Prostate gland (tissue), 2 donors: ENCODE measurements around the gene SLC66A3. TPM values are rescaled to one million over a fixed set of nuclear protein-coding genes. Genes with fewer than 3 reads are reported as not detected.

ENCODE experiments used
- DNase-seq: peaks from one replicate; pipeline ENCODE4 v3.0.0-alpha.2; 2019; ENCODE audit warnings: low spot score
- H3K27ac ChIP-seq, 2 donors: fragments of 200-600 bp; sonication (generic); 2 replicates each; pipeline ENCODE4 v1.5.1; 2017 to 2019
- H3K27me3 ChIP-seq: fragments of 200-600 bp; sonication (generic); replicated peaks from 2 replicates; pipeline ENCODE4 v1.5.1; 2019; ENCODE audit not compliant: insufficient read depth
- H3K36me3 ChIP-seq, 2 donors: fragments of 200-600 bp; sonication (generic); 1 replicate in 1 of 2; 2 replicates in 1 of 2; pipeline versions ENCODE4 v1.5.1 to v1.8.1; 2017 to 2019
- H3K4me1 ChIP-seq: fragments of 200-600 bp; sonication (generic); replicated peaks from 2 replicates; pipeline ENCODE4 v1.5.1; 2019
- H3K4me3 ChIP-seq, 2 donors: fragments of 200-600 bp; sonication (generic); 2 replicates each; pipeline ENCODE4 v1.5.1; 2017 to 2019
- H3K9me3 ChIP-seq: fragments of 200-600 bp; sonication (generic); 2 replicates; pipeline ENCODE4 v1.5.1; 2017
- POLR2A ChIP-seq: fragments of 450-650 bp; IDR thresholded peaks from one replicate; pipeline ENCODE4 v1.6.1; 2016; ENCODE audit warnings: antibody characterized with exemption, mild to moderate bottlenecking
- POLR2AphosphoS5 ChIP-seq: sonication (generic); formaldehyde crosslinking; IDR thresholded peaks from one replicate; pipeline ENCODE4 v1.6.1; 2017; ENCODE audit warnings: antibody characterized with exemption
- WGBS: methylation state at CpG from one replicate; pipeline ENCODE4 v1.1.5; 2018; 5-methylcytosine and 5-hydroxymethylcytosine counted together
- intact Hi-C: fragments of 100-400 bp; cut with DNase I; formaldehyde crosslinking; loops from one replicate; pipeline ENCODE4 v1.14.2; 2022
- total RNA-seq, 2 donors: library from RNA; depleted of rRNA; stranded (reverse); fragments of >200 nt; gene quantifications; one replicate each; pipeline ENCODE4 v1.1.0, GENCODE V29; 2016
- TF ChIP-seq, protein P1 (sequence below), 4 experiments: fragments of 200-600 bp in 2 of 4; fragments of 450-650 bp in 2 of 4; sonication (generic) in 2 of 4; IDR thresholded peaks; 1 replicate in 3 of 4; 2 replicates in 1 of 4; pipeline ENCODE4 v1.5.1; 2016 to 2019; ENCODE audit warnings: antibody characterized with exemption in 4 of 4, mild to moderate bottlenecking in 2 of 4, moderate library complexity in 2 of 4

The SLC66A3 gene
- total RNA-seq, 2 donors from 2014 or later, result 50.6 to 77.4 TPM

DNA sequence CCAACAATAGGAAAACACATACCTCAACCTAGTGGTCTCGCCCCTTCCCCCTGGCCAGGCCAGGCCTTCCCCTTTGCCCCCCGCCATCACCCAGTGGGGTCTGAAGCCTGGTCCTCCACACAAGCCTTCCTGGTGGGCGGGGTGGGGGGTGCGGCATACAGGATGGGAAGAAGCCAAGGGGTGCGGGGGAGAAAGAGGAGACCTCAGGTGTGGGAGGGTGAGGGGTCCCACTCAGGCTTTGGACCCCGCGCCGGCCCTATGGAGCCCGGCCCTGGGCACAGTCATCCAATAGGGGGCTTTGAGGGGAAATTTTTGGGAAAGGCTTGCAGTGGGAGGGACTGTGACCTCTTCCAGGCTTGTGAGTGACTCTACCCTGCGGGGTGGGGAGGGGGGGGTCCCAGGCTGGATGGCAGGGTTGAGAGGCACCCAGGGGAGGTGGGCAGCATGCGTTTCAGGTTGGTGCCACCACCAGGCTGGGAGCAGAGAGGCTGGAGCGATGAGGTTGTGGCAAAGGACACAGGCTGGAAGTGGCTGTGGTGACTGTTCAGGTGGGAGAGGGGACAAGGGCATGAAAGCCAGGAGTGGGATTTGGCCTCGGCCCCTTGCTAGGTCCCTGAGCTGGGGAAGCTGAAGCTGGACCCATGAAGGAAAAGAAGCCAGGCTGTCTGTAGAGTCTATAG, 1.3 kb downstream of the SLC66A3 start:
- intact Hi-C loops, result loop anchor here (5.0 kb wide), 1 partner anchor 256 kb away; no protein-coding TSS in a partner anchor
- H3K4me3 ChIP-seq, result no peak overlapping the region

DNA sequence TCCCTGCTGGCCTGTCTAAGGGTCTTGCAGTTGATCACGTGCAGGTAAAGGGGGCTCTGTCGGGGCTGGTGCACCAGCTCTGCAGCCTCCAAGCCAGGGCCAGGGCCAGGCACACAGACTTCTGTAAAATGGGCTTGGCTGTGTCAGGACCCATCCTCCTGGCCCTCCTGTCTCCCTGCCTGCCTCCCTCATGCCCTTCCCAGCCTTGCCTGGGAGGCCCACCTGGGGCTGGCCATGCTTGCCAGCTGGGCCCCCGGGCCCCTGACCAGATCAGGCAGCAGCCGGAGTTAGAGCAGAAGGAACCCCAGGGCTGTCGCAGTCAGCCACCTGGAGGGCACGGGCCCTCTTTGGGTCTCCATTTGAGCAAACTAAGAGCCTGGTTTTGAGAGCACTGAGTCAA, 2.0 kb downstream of the SLC66A3 start:
- Histone ChIP-seq H3K27me3 (no peaks in the 10 kb centered on the region), H3K4me3 (no peak overlapping the region), H3K36me3 (no peaks in the 10 kb centered on the region), H3K4me1 (no peaks in the 10 kb centered on the region), H3K9me3 (no peaks in the 10 kb centered on the region), H3K27ac (no peak overlapping the region)
- intact Hi-C loops, result loop anchor here (5.0 kb wide), 1 partner anchor 255 kb away; no protein-coding TSS in a partner anchor
- 94% methylated on average over 6 of the region's 6 CpGs for WGBS
- TF ChIP-seq, protein P1, sequence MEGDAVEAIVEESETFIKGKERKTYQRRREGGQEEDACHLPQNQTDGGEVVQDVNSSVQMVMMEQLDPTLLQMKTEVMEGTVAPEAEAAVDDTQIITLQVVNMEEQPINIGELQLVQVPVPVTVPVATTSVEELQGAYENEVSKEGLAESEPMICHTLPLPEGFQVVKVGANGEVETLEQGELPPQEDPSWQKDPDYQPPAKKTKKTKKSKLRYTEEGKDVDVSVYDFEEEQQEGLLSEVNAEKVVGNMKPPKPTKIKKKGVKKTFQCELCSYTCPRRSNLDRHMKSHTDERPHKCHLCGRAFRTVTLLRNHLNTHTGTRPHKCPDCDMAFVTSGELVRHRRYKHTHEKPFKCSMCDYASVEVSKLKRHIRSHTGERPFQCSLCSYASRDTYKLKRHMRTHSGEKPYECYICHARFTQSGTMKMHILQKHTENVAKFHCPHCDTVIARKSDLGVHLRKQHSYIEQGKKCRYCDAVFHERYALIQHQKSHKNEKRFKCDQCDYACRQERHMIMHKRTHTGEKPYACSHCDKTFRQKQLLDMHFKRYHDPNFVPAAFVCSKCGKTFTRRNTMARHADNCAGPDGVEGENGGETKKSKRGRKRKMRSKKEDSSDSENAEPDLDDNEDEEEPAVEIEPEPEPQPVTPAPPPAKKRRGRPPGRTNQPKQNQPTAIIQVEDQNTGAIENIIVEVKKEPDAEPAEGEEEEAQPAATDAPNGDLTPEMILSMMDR (IDR thresholded peaks at IDR 0.05), result no peak
- TF ChIP-seq POLR2A, result no peak
- no peak for TF ChIP-seq POLR2AphosphoS5
- no peak for DNase-seq

More for the DNA sequence above, 1.3 kb downstream of the SLC66A3 start:
- Histone ChIP-seq H3K4me1 (no peaks in the 10 kb centered on the region), H3K9me3 (no peaks in the 10 kb centered on the region), H3K36me3 (no peaks in the 10 kb centered on the region), H3K27me3 (no peaks in the 10 kb centered on the region), H3K27ac (no peak overlapping the region)
- TF ChIP-seq POLR2A (no peak), POLR2AphosphoS5 (no peak)
- TF ChIP-seq, protein P1 (IDR thresholded peaks at IDR 0.05), result no peak
- no peak for DNase-seq
- WGBS, result 94% methylated on average over 13 of the region's 13 CpGs

DNA sequence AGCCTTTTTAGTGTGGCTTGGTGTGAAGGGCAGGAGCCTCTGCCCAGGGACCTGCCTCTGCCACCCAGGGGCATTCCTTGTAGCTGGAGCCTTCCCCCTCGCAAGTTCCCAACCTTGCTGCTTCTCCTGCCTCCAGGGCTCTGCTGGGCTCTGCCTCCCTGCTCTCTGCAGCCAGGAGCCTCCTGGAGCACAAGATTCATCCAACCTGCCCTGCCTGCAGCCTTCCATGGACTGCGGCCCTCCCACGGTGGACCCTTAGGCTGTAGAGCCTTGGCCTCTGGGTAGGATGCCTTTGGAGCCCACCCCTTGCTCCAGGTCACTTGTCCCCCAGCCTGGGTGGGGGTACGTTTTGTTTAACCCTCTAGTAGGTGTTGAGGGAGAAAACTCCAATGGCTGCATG, 2.5 kb downstream of the SLC66A3 start:
- DNase-seq, result no peak
- intact Hi-C loops, result loop anchor here (5.0 kb wide), 1 partner anchor 255 kb away; no protein-coding TSS in a partner anchor
- no peak overlapping the region for H3K4me3 ChIP-seq

DNA sequence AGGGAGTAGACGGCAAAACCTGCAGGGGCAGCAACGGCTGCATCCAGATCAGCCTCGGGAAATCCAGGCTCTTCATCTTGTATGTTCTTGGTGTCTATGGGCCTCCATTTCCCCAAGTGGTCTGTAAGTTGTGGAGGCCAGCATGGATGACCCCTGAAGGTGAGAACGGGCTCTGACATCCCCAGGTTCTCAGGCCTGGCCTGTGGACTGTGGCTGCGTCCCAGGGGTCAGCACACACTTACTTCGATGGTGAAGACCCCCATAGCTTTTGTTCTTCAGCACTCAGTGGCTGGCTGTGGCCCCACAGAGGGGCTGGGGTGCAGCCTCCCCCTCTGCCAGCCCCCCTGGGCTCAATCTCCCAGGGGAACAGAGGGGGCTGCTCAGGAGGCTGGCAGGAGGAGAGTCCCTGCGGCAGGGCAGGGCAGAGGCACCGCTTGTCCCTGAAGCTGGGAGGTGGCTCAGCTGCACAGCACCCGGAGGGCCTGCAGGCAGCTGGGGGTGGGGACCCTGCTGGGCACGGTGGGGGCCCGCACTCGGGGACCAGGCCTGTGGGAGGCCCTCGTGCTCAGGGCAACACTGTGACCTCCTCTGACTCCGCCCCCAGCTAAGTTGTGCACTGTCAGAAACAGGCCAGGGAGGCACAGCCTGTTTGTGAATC, 3.8 kb downstream of the SLC66A3 start:
- intact Hi-C loops, result loop anchor here (5.0 kb wide), 1 partner anchor 253 kb away; no protein-coding TSS in a partner anchor
- 78% methylated on average over 14 of the region's 14 CpGs for WGBS

More for the DNA sequence above, 2.5 kb downstream of the SLC66A3 start:
- TF ChIP-seq, protein P1 (IDR thresholded peaks at IDR 0.05), result no peak
- TF ChIP-seq POLR2AphosphoS5 (no peak), POLR2A (no peak)
- H3K36me3 ChIP-seq, result no peaks in the 10 kb centered on the region
- WGBS, result 96% methylated on average over 4 of the region's 4 CpGs
- no peak overlapping the region for H3K27ac ChIP-seq
- H3K27me3 ChIP-seq, result no peaks in the 10 kb centered on the region
- no peaks in the 10 kb centered on the region for H3K9me3 ChIP-seq
- H3K4me1 ChIP-seq, result no peaks in the 10 kb centered on the region

More for the DNA sequence above, 3.8 kb downstream of the SLC66A3 start:
- H3K36me3 ChIP-seq, result no peaks in the 10 kb centered on the region
- no peak for DNase-seq
- no peaks in the 10 kb centered on the region for H3K9me3 ChIP-seq
- H3K27ac ChIP-seq, result no peak overlapping the region
- TF ChIP-seq POLR2AphosphoS5, result no peak
- TF ChIP-seq, protein P1 (IDR thresholded peaks at IDR 0.05), result no peak
- H3K27me3 ChIP-seq, result no peaks in the 10 kb centered on the region
- no peak overlapping the region for H3K4me3 ChIP-seq
- H3K4me1 ChIP-seq, result no peaks in the 10 kb centered on the region
